HepG2 (cell line): ENCODE results near the gene EPHA2. TPM values are rescaled to one million over a fixed set of nuclear protein-coding genes. Genes with fewer than 3 reads are reported as not detected.

Experiments used
- CAMTA2 ChIP-seq: sonication (generic); formaldehyde crosslinking; IDR thresholded peaks from 2 replicates; pipeline ENCODE4 v1.4.0; 2020; ENCODE audit warnings: mild to moderate bottlenecking, missing genetic modification reagents, borderline replicate concordance
- DMAP1 ChIP-seq: IDR thresholded peaks from 2 replicates; pipeline ENCODE4 v1.6.1; 2016
- GATAD2A ChIP-seq: IDR thresholded peaks from 2 replicates; pipeline ENCODE4 v1.6.1; 2016
- KAT2B ChIP-seq: fragments of 150-350 bp; IDR thresholded peaks from 2 replicates; pipeline ENCODE4 v1.6.1; 2014; ENCODE audit warnings: low read depth, low read length, borderline replicate concordance
- NCOR1 ChIP-seq: fragments of 200-600 bp; sonication (generic); IDR thresholded peaks from 2 replicates; pipeline ENCODE4 v1.7.0; 2017; ENCODE audit warnings: antibody characterized with exemption, low read length, borderline replicate concordance
- SP5 ChIP-seq: IDR thresholded peaks from 2 replicates; pipeline ENCODE4 v1.6.1; 2016; ENCODE audit warnings: low read depth, borderline replicate concordance
- THYN1 ChIP-seq: sonication (generic); formaldehyde crosslinking; IDR thresholded peaks from 2 replicates; pipeline ENCODE4 v1.8.1; 2023; ENCODE audit warnings: low read depth, mild to moderate bottlenecking, moderate library complexity, missing genetic modification reagents, borderline replicate concordance
- ZFP36L1 ChIP-seq: sonication (generic); formaldehyde crosslinking; IDR thresholded peaks from 2 replicates; pipeline ENCODE4 v1.8.0; 2022; ENCODE audit warnings: mild to moderate bottlenecking, missing genetic modification reagents, moderate library complexity
- ZNF207 ChIP-seq: fragments of 450-650 bp; IDR thresholded peaks from 2 replicates; pipeline ENCODE4 v1.6.1; 2016; ENCODE audit warnings: antibody characterized with exemption, borderline replicate concordance
- ZNF282 ChIP-seq: fragments of 450-650 bp; IDR thresholded peaks from 2 replicates; pipeline ENCODE4 v1.6.1; 2018; ENCODE audit not compliant: partially characterized antibody
- ZNF766 ChIP-seq: sonication (generic); formaldehyde crosslinking; IDR thresholded peaks from 2 replicates; pipeline ENCODE4 v1.5.0; 2020; ENCODE audit warnings: missing genetic modification reagents, borderline replicate concordance
- ZZZ3 ChIP-seq: sonication (generic); formaldehyde crosslinking; IDR thresholded peaks from 2 replicates; pipeline ENCODE4 v1.4.0; 2020; ENCODE audit warnings: missing genetic modification reagents, mild to moderate bottlenecking, borderline replicate concordance
- polyA plus RNA-seq, 8 experiments: library from polyadenylated mRNA; depleted of rRNA in 3 of 8; stranded (reverse) in 7 of 8; unstranded in 1 of 8; fragments of >200 nt; fragmentation: Illumina TruSeq in 4 of 8; extraction: Trizol in 4 of 8; gene quantifications; 2 replicates each; pipeline versions ENCODE4 v1.2.1 to v1.2.3, GENCODE V29; 2011 to 2016; ENCODE audit warnings: low read depth in 4 of 8, missing spikeins in 1 of 8, mixed read lengths in 1 of 8; ENCODE audit not compliant: insufficient read depth in 1 of 8
- total RNA-seq, 5 experiments: library from RNA; depleted of rRNA; stranded (reverse); fragments of >200 nt; fragmentation: Illumina TruSeq; extraction: Trizol; gene quantifications; 2 replicates each; pipeline ENCODE4 v1.2.3, GENCODE V29; 2016; ENCODE audit warnings: low read depth in 1 of 5
- TF ChIP-seq, protein P1 (sequence below): sonication (generic); formaldehyde crosslinking; IDR thresholded peaks from 2 replicates; pipeline ENCODE4 v1.9.0; 2022; ENCODE audit warnings: missing genetic modification reagents, mild to moderate bottlenecking, borderline replicate concordance
- TF ChIP-seq, protein P2 (sequence below): sonication (generic); formaldehyde crosslinking; IDR thresholded peaks from 2 replicates; pipeline ENCODE4 v1.4.0; 2020; ENCODE audit warnings: missing genetic modification reagents
- TF ChIP-seq, protein P3 (sequence below): sonication (generic); formaldehyde crosslinking; IDR thresholded peaks from 2 replicates; pipeline ENCODE4 v1.5.1; 2020; ENCODE audit warnings: missing genetic modification reagents, mild to moderate bottlenecking, borderline replicate concordance
- TF ChIP-seq, protein P4 (sequence below): sonication (generic); formaldehyde crosslinking; IDR thresholded peaks from 2 replicates; pipeline ENCODE4 v1.4.0; 2020; ENCODE audit warnings: mild to moderate bottlenecking, missing genetic modification reagents
- TF ChIP-seq, protein P5 (sequence below): sonication (generic); formaldehyde crosslinking; IDR thresholded peaks from 2 replicates; pipeline ENCODE4 v1.5.1; 2020; ENCODE audit warnings: mild to moderate bottlenecking, moderate library complexity, missing genetic modification reagents
- TF ChIP-seq, protein P6 (sequence below): sonication (generic); formaldehyde crosslinking; IDR thresholded peaks from 2 replicates; pipeline ENCODE4 v1.5.0; 2020; ENCODE audit warnings: missing genetic modification reagents
- TF ChIP-seq, protein P7 (sequence below): fragments of 450-650 bp; IDR thresholded peaks from 2 replicates; pipeline ENCODE4 v1.6.1; 2017; ENCODE audit warnings: mild to moderate bottlenecking

Gene EPHA2
- total and polyA plus RNA-seq, 2 of the 13 experiments (the other 11 are each of a cell fraction or from before 2014, with no cell fraction given) = 33.6 to 53.6 TPM

DNA sequence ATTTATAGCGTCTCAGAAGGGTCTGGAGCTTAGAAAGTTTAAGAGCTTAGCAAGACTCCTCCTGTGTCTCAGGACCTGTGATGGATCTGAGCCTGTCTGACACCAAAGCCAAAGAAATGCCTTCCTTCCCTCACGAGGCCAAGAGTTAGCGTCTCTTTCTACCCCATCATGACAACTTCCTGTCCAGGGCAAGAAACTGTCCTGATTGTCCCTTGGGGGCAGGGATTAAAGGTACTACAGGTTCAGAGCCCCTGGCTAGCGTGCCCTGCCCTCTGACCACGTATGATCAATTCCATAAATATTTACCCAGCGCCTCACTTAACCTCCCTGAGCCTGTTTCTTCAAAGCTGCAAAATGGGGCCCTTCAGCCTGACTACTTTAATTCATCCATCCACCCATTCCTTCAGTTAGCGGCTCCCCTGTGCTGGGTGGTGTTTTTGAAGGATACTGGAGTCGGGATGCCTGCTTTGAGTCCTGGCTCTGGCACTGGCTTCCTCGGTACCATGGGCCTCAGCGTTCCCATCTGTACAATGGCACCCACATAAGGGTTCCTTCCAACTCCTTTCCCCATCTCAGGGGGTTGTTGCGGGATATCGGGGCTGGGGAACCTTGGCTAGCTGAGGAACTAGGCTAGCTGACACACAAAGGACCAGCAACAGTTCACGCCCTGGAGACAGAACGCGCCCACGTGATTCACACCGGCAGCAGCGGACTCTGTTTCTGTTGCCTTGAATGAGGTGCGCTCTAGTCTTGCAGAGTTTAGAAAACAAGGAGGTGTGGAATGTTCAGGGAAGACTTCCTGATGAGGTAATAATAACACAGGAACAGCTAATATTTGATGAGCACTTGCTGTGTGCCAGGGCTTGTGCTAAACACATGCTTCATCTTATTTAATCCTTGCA lies 23.0 kb upstream of the EPHA2 start (continued):
- TF ChIP-seq, protein P1, sequence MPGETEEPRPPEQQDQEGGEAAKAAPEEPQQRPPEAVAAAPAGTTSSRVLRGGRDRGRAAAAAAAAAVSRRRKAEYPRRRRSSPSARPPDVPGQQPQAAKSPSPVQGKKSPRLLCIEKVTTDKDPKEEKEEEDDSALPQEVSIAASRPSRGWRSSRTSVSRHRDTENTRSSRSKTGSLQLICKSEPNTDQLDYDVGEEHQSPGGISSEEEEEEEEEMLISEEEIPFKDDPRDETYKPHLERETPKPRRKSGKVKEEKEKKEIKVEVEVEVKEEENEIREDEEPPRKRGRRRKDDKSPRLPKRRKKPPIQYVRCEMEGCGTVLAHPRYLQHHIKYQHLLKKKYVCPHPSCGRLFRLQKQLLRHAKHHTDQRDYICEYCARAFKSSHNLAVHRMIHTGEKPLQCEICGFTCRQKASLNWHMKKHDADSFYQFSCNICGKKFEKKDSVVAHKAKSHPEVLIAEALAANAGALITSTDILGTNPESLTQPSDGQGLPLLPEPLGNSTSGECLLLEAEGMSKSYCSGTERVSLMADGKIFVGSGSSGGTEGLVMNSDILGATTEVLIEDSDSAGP (CRISPR knock-in tag) = peak; percentile 69
- TF ChIP-seq, protein P2, sequence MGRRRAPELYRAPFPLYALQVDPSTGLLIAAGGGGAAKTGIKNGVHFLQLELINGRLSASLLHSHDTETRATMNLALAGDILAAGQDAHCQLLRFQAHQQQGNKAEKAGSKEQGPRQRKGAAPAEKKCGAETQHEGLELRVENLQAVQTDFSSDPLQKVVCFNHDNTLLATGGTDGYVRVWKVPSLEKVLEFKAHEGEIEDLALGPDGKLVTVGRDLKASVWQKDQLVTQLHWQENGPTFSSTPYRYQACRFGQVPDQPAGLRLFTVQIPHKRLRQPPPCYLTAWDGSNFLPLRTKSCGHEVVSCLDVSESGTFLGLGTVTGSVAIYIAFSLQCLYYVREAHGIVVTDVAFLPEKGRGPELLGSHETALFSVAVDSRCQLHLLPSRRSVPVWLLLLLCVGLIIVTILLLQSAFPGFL (CRISPR knock-in tag) = no peak
- TF ChIP-seq, protein P3, sequence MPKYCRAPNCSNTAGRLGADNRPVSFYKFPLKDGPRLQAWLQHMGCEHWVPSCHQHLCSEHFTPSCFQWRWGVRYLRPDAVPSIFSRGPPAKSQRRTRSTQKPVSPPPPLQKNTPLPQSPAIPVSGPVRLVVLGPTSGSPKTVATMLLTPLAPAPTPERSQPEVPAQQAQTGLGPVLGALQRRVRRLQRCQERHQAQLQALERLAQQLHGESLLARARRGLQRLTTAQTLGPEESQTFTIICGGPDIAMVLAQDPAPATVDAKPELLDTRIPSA = no peak
- TF ChIP-seq, protein P4, sequence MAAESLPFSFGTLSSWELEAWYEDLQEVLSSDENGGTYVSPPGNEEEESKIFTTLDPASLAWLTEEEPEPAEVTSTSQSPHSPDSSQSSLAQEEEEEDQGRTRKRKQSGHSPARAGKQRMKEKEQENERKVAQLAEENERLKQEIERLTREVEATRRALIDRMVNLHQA (CRISPR knock-in tag) = no peak
- TF ChIP-seq, protein P5, sequence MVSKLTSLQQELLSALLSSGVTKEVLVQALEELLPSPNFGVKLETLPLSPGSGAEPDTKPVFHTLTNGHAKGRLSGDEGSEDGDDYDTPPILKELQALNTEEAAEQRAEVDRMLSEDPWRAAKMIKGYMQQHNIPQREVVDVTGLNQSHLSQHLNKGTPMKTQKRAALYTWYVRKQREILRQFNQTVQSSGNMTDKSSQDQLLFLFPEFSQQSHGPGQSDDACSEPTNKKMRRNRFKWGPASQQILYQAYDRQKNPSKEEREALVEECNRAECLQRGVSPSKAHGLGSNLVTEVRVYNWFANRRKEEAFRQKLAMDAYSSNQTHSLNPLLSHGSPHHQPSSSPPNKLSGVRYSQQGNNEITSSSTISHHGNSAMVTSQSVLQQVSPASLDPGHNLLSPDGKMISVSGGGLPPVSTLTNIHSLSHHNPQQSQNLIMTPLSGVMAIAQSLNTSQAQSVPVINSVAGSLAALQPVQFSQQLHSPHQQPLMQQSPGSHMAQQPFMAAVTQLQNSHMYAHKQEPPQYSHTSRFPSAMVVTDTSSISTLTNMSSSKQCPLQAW (CRISPR knock-in tag) = peak; percentile 74
- TF ChIP-seq CAMTA2 (CRISPR knock-in tag) (no peak), NCOR1 (no peak; the same call in 1 of the 2 replicates), SP5 (CRISPR knock-in tag) (peak; percentile 66), DMAP1 (CRISPR knock-in tag) (no peak; the same call in 1 of the 2 replicates), ZZZ3 (CRISPR knock-in tag) (no peak; the same call in 1 of the 2 replicates), KAT2B (no peak), ZNF282 (no peak), ZNF207 (no peak), GATAD2A (peak; percentile 78), ZNF766 (CRISPR knock-in tag) (peak; percentile 6; the same call in 1 of the 2 replicates), THYN1 (no peak), ZFP36L1 (CRISPR knock-in tag) (no peak)
- TF ChIP-seq, protein P6, sequence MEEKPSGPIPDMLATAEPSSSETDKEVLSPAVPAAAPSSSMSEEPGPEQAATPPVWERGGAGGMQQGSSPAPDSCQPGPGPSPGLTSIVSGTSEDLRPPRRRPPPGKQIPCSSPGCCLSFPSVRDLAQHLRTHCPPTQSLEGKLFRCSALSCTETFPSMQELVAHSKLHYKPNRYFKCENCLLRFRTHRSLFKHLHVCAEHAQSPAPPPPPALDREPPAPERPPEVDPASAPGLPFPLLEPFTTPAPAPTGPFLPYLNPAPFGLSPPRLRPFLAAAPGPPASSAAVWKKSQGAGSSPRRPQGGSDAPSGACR (CRISPR knock-in tag) = no peak
- TF ChIP-seq, protein P7, sequence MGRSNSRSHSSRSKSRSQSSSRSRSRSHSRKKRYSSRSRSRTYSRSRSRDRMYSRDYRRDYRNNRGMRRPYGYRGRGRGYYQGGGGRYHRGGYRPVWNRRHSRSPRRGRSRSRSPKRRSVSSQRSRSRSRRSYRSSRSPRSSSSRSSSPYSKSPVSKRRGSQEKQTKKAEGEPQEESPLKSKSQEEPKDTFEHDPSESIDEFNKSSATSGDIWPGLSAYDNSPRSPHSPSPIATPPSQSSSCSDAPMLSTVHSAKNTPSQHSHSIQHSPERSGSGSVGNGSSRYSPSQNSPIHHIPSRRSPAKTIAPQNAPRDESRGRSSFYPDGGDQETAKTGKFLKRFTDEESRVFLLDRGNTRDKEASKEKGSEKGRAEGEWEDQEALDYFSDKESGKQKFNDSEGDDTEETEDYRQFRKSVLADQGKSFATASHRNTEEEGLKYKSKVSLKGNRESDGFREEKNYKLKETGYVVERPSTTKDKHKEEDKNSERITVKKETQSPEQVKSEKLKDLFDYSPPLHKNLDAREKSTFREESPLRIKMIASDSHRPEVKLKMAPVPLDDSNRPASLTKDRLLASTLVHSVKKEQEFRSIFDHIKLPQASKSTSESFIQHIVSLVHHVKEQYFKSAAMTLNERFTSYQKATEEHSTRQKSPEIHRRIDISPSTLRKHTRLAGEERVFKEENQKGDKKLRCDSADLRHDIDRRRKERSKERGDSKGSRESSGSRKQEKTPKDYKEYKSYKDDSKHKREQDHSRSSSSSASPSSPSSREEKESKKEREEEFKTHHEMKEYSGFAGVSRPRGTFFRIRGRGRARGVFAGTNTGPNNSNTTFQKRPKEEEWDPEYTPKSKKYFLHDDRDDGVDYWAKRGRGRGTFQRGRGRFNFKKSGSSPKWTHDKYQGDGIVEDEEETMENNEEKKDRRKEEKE = no peak
